NCI-H2171 treated with DMSO at 0.1 percent for 48 hours (cell line): ENCODE measurements around the gene FBXO36.

Experiments
- DNase-seq: peaks from one replicate; lab custom pipeline; 2025; lab: John Stamatoyannopoulos, UW

FBXO36 gene

DNA sequence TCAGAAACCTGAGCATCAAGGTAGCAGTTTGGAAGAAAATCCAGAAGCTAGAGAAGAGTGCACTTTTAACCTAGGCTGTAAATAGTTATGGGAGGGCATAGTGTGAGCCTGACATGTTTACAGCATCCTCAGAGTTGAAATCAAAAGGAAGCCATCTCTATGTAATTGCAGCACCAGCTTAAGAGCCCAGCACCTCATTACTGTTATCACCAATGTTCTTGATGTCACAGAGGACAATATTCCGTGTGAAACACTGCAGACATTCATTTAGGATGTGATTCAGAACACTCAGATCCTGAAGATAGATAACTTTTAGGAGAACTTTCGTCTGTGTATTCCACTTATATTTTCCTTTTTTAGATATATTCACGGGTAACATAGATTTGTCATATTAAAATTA is 48.1 kb downstream of the FBXO36 start:
- no peak for DNase-seq

DNA sequence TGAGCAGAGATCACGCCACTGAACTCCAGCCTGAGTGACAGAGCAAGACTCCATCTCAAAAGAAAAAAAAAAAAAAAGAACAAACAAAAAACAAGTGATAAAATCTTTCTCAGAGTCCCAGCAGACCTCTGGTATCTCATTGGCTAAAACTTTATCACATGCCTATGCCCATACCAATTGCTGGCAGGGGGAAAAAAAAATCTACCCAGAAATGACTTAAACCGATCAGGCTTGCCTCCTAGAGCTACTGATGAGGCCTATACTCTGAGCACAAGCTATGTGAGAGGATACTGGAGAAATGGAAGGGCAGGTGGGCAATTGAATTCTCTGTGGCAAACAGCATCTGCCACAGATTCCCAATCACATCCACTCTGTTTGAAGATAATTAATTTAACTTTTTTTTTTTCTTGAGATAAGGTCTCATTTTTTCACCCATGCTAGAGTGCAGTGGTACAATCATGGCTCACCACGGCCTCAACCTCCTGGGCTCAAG is 49.0 kb downstream of the FBXO36 start:
- peak; percentile 58 for DNase-seq

- DNase-seq = no peak
Measured at GRCh38 chr2:229974266-229974665, 52.0 kb downstream of the FBXO36 start.

DNA sequence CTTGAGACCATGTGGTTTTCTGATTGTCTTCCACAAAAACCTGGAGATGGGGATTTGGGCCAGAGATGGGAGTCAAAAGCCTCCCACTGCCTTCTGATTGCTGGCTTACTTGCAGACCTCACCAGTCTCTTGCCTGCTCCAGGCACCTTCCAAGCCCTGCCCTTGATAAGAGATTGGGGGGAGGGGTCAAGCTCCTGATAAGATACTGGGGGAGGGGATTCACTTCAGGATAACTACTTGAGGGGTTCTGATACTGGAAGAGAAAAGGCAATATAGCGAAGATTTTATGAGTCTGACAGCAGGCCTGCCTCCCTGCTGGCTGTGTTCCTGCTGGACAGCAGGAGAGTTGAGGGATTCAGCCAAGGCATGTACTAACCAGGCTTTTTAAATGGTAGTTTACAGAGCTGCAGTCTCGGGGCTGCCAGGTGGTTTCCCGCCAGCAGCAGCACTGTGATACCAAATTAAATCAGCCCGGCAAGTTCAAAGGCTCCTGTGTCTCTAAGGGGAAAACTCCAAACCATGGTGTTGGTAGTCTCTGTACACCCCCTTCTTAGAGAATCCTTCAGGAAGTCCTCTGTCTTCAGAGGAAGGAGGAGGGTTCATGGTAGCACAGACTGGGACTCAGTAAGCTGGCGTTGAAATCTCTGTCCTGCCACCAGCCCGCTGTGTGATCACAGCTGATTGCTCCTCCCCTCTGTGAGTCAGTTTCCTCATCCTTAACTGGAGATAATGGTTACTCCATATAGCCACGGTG is 58.3 kb downstream of the FBXO36 start:
- DNase-seq = peak; percentile 13

- no peak for DNase-seq
Measured at GRCh38 chr2:229993236-229993635, 70.9 kb downstream of the FBXO36 start.

- no peak for DNase-seq
Measured at GRCh38 chr2:229996320-229996719, 74.0 kb downstream of the FBXO36 start.

DNA sequence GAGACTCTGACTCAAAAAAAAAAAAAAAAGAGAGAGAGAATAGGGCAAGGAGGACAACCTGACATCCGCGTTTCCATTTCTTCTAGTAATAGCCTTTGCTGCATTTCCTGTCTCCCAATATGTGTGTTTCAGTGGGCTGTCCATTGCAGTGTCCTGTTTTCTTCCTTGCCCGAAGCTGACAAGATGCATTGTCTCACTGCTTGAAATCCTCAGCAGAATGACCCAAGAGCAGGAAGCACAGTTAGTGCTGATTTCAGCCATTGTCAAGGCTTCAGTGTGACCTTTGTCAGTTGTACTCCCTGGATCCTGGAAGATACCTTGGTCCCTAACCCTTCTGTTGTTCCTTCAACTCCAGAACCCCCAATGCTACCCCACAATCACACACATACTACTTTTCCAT is 75.3 kb downstream of the FBXO36 start:
- no peak for DNase-seq

GRCh38 chr2:230000118-230000841 is 78.0 kb downstream of the FBXO36 start:
- DNase-seq = no peak

GRCh38 chr2:230007931-230008707 is 85.8 kb downstream of the FBXO36 start:
- DNase-seq = peak; percentile 3

- no peak for DNase-seq
Measured at GRCh38 chr2:230008708-230009066, 86.4 kb downstream of the FBXO36 start.

DNA sequence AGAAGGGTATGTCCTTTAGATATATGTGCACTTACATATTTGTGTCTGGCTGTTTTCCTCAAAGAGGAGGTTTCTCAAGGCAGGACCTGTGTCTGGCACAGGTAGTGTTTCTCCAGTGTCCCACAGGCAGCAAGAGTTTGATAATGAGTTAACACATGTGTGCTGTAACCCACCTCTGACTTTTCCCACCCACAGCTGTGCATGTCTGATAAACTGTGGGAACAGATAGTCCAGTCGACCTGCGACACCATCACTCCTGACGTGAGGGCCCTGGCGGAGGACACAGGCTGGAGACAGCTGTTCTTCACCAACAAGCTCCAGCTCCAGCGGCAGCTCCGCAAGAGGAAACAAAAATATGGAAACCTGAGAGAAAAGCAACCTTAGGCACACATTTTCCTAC is 88.2 kb downstream of the FBXO36 start:
- no peak for DNase-seq

- DNase-seq = no peak
Measured at GRCh38 chr2:230011617-230012016, 89.3 kb downstream of the FBXO36 start.

DNA sequence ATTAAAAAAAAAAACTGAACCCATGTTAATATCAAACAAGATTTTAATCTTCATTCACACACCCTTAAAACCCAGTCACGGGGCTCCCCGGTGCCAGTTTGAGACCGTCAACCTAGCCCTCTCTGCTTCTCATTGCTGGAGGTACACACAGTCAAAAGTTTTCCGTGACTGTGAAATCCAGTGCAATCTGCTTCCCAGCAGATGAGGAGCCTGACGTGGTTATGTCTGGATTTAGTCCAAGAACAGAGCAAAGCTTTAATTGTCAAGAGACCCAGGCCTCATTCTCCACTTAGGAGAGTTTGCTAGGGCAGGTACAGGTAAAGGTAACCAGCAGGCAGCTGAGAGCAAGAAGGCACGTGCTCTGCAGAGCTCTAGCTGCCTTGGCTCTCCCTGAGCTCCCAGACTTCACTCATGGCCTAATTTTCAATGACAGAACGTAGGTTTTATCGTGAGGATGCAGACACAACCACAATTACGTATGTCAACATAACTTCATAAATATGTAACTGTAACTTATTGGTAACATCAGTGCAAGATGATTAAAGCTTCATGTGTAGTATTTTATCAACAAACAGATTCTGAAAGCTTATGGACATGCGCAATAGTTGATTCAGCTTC is 90.1 kb downstream of the FBXO36 start:
- peak; percentile 12 for DNase-seq

DNA sequence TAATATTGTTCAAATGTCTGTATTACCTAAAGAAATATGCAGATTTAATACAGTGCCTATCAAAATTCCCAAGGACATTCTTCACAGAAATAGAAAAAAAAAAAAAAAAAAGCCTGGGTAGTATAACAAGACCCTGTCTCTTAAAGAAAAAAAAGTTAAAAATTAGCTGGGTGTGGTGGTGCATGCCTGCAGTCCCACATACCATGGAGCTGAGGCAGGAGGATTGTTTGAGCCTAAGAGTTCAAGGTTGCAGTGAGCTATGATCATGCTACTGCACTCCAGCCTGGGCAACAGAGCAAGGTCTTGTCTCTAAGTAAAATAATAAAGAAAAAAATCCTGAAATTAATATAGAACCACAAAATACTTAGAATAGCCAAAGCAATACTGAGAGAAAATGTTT is 94.5 kb downstream of the FBXO36 start:
- DNase-seq = no peak

DNA sequence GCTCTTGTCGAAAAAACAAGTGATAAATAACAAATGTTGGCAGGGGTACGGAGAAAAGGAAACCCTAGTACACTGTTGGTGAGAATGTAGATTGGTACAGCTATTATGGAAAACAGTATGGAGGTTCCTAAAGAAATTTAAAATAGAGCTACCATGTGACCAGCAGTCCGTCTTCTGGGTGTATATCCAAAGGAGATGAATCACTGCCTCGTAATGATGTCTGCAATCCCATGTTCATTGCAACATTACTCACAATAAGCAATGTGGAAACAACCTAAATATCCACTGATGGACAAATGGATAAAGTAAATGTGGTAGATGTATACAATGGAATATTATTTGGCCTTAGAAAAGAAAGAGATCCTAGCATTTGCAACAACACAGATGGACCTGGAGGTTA is 95.8 kb downstream of the FBXO36 start:
- DNase-seq = no peak

DNA sequence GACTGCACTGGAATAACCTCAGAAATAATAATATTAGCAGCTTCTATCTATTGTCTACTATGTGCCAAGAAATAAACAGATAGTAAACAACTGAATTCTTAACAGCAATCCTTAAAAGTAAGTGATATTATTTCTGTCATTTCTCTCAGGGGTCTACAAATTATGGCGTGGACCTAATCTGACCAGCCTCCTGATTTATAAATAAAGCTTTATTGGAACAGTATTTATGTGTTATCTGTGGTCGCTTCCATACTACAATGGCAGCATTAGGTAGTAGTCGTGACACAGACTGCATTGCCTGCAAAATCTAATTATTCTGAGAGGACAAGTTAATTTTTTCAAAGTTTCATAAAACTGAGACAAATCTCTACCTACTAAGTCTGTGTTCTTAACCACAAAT is 97.4 kb downstream of the FBXO36 start:
- no peak for DNase-seq

DNA sequence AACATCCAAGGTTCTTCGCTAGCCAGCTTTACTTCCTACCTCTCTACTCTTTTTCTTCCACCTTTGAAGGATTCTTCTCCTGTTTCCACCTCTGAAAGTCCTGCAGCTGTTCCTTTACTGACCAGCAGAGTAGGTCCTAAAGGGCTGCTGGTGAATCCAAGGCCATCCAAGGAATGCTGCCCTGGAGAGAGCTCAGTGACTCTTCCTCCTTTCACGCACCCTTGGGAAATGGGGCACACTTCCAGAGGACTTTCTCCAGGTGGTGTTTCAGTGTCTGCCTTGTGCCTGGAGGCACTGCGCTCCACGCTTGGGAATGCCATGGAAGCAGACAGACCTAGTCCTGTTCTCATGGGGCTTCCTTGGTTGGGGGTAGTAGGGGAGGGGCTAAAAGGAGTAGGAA is 101.0 kb downstream of the FBXO36 start:
- no peak for DNase-seq

- no peak for DNase-seq
Measured at GRCh38 chr2:230042195-230042594, 119.9 kb downstream of the FBXO36 start.

DNA sequence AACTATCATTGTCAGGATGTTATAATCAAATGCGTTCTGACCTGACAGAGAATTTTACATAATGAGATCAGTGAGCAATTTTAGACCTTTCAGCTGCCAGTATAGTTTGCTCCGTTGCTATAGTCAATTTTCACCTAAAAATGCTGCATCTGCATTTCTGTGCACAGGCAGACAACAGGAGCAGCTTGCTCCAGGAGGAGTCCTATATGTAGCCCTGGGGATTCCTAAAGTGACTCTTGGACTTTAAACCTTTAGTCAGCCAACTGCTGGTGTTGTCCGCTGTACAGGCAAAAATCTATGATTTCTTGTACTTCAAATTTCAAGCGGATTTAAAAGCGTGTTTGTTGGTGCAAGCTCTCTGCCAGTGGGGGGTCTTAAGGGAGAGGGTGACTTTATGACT is 120.7 kb downstream of the FBXO36 start:
- no peak for DNase-seq

DNA sequence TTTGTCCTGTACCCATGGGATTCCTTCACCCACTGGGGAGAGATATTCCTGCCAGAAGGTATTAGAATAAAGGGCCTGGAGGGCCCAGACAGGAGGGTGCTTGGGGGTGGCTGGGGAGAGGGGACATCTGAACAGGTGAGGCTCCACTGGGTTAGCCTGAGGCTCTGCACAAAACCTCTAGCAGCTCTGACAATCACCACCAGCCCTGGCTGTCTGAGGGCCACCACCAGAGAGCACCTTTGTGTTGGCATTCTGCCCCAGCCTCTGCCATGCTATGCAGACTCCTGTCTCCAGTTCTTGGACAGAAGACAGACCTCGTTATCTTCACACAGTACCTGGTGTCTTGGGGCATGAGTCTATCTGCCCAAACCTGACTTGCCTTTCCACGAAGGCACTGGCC is 121.2 kb downstream of the FBXO36 start:
- no peak for DNase-seq

- DNase-seq = no peak
Measured at GRCh38 chr2:230046491-230046890, 124.2 kb downstream of the FBXO36 start.

GRCh38 chr2:230048010-230048671 is 125.8 kb downstream of the FBXO36 start:
- no peak for DNase-seq
